ENCODE data around the gene NME2.
A peak's percentile ranks its signal among the peaks of the same experiment; 100 is the strongest.
"Not testable (repeated sequence)": the region's sequence is repeated elsewhere in the genome, so short reads cannot be mapped to it uniquely, and the experiment has no call there.

Gene NME2

DNA sequence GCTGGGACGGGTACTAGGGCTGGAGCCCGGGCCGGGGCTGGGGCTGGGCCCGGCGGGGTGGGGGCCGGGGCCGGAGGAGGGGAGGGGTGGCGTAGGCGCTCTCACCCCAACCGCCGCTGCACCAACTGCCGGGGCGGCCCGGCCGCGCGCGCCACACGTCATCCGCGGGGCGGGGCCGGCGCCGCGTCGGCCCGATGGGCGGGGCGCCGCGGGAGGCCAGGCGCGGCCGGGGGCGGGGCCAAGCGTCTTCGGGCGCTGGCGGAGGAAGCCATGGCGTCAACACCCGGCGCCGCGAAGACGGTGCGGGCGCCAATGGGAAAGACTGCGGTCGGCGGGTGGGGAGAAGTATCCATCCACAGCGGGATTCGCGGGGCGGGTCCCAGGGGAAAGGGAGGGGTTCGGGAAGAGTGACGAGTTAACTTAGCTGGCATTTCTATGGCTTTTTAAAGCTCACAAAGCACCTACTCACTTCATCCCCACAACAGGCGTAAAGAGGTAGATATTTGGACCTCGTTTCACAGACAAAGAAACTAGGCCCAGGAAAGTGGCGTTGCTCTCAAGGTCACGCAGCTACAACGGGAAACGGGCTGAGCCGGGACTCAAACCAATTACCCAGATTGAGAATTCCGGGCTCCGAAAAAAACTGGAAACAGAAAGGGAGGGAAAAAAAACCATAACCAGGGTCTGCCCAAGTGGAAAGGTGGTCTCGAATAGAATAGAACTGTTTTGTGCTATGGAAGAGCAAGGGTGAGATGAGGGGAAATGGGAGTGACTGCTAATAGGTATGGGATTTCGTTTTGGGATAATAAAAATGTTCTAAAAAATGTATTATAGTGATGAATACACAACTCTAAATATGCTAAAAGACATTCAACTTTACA is 45.2 kb upstream of the NME2 start, which contains the start of gene SPAG9:
Gene SPAG9, minus strand, starts transcription at position 130 of the 881 bp plus-strand sequence. CDS start 212 bp downstream, outside the sequence.
- ChIA-PET CTCF (interaction anchor here (0.5 to 4.3 kb wide), 8 partner anchors 11 to 120 kb away, joined by 3 to 21 read pairs (median 3); partner anchors contain the start of gene NME1), POLR2A (interaction anchor here (0.6 to 2.6 kb wide), 7 partner anchors 15 to 255 kb away, joined by 3 to 9 read pairs (median 3); partner anchors contain the start of genes NME1 and TOB1)
- peak; percentile 75 for DNase-seq (ENCODE audit: low read depth, low spot score)
- TF ChIP-seq, protein P1, sequence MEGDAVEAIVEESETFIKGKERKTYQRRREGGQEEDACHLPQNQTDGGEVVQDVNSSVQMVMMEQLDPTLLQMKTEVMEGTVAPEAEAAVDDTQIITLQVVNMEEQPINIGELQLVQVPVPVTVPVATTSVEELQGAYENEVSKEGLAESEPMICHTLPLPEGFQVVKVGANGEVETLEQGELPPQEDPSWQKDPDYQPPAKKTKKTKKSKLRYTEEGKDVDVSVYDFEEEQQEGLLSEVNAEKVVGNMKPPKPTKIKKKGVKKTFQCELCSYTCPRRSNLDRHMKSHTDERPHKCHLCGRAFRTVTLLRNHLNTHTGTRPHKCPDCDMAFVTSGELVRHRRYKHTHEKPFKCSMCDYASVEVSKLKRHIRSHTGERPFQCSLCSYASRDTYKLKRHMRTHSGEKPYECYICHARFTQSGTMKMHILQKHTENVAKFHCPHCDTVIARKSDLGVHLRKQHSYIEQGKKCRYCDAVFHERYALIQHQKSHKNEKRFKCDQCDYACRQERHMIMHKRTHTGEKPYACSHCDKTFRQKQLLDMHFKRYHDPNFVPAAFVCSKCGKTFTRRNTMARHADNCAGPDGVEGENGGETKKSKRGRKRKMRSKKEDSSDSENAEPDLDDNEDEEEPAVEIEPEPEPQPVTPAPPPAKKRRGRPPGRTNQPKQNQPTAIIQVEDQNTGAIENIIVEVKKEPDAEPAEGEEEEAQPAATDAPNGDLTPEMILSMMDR (IDR thresholded peaks at IDR 0.05; ENCODE audit: insufficient read depth, low read length, missing control alignments) = no peak
- peak within 1 kb of the TSS; percentile 96 for H3K4me3 ChIP-seq (ENCODE audit: low read depth, low read length)

DNA sequence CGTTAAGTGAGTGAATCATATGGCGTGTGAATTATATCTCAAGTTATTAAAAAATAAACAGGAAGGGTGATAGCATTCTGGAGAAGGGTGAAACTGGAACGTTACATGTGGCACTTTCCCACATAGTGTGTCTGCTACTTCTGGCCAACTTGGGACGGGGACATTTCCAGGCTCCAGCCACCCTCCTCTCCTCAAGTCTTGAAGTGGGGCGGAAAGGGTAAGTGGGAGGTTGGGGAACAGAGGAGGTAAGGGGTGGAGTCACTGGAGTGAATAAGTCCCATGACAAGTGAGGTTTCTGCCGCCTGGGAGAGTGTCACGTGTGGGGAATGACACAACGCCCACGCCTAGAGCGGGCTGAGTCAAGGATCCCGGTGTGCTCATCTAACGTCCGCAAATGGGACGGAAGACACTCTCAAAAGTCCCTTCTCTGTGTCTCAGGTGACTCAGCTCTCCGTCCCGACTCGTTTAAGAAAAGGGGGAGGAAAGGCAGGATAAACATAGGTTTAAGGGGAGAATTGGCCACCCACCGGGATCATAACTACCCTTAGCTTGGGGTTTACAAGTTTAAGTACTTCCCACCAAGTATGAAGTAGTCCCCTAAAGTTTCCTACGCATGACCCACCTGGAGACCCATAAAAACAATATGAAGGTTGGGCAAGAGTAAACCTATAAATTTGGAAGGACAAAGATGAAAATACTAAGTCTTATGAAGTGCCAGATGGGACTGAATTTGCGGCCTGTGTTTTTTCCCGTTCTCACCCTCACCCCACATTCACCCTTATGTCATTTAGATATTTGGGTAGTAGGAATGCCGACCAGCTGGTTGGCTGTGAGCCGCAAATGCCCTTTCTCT is 44.4 kb upstream of the NME2 start:
- CTCF ChIA-PET = interaction anchor here (0.7 to 4.3 kb wide), 3 partner anchors 32 to 121 kb away, joined by 3 to 21 read pairs (median 3); partner anchors contain the start of gene NME1

DNA sequence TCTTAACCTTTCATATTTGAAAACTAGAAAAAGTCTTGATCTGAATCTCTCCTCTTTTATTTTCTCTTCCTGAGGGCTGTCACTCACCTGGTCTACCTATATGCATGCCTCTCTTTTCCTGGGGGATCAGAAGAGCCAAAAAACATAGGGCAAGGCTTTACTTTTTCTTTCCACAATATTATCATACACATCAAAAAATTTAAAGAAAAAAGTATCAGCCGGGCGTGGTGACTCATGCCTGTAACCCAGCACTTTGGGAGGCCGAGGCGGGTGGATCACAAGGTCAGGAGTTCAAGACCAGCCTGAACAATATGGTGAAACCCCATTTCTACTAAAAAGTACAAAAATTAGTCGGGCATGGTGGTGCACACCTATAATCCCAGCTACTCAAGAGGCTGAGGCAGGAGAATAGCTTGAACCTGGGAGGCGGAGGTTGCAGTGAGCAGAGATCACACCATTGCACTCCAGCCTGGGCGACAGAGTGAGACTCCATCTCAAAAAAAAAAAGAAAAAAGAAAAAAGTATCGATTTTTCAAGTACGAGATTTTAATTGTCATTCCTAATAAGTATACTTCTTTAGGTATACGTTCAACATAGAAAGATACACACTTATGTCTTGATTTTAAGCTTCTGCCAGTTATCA is 43.6 kb upstream of the NME2 start:
- not testable (repeated sequence) for DNase-seq (ENCODE audit: low read depth, low spot score); H3K4me3 ChIP-seq (ENCODE audit: low read depth, low read length)
- POLR2A ChIA-PET = interaction anchor here (2.6 kb wide), 1 partner anchor 31 kb away, joined by 9 read pairs; the partner anchor contains the start of gene NME1
- CTCF ChIA-PET = interaction anchor here (0.7 to 4.3 kb wide), 2 partner anchors 31 to 122 kb away, joined by 3 to 21 read pairs; partner anchors contain the start of gene NME1

More for the DNA sequence above, 44.4 kb upstream of the NME2 start:
- DNase-seq (ENCODE audit: low read depth, low spot score) = peak; percentile 82
- peak overlapping the region; percentile 71 for H3K4me3 ChIP-seq (ENCODE audit: low read depth, low read length)
- TF ChIP-seq, protein P1 (IDR thresholded peaks at IDR 0.05; ENCODE audit: insufficient read depth, low read length, missing control alignments) = no peak
- POLR2A ChIA-PET = interaction anchor here (1.5 to 2.6 kb wide), 2 partner anchors 31 to 64 kb away, joined by 3 to 9 read pairs; partner anchors contain the start of gene NME1

DNA sequence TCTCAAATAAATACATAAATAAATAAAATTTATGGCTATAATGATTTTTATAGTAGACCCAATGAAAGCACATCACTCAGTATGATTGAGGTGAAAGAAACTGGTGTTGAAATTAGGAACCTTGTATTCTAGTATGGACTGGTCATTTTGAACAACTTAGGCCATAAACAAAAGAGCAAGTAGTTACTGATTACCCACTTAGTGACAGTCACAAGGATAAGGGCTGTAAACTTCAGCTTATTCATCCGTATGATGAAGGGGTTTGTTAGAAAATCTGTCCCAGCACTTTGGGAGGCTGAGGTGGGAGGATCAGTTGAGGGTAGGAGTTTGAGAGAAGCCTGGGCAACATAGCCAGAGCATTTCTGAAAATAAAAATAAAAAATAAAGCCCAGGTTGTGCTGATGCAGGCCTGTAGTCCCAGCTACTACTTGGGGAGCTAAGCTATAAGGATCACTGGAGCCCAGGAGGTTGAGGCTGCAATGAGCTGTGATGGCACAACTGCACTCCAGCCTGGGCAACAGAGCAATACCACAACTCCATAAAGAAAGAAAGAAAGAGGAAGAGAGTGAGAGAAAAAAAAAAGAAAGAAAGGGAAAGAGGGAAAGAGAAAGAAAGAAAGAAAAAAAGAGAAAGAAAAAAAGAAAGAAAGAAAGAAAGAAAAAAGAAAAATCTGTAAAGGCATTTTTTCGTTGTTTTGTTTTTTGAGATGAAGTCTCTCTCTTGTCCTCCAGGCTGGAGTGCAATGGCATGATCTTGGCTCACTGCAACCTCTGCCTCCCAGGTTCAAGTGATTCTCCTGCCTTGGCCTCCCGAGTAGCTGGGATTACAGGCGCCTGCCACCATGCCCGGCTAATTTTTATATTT is 41.3 kb upstream of the NME2 start:
- ChIA-PET POLR2A (no interaction called here), CTCF (interaction anchor here (0.7 kb wide), 1 partner anchor 123 kb away, joined by 3 read pairs; no protein-coding TSS in a partner anchor)
- DNase-seq (ENCODE audit: low read depth, low spot score) = no peak
- H3K4me3 ChIP-seq (ENCODE audit: low read depth, low read length) = no peak overlapping the region
- TF ChIP-seq, protein P1 (IDR thresholded peaks at IDR 0.05; ENCODE audit: insufficient read depth, low read length, missing control alignments) = no peak

DNA sequence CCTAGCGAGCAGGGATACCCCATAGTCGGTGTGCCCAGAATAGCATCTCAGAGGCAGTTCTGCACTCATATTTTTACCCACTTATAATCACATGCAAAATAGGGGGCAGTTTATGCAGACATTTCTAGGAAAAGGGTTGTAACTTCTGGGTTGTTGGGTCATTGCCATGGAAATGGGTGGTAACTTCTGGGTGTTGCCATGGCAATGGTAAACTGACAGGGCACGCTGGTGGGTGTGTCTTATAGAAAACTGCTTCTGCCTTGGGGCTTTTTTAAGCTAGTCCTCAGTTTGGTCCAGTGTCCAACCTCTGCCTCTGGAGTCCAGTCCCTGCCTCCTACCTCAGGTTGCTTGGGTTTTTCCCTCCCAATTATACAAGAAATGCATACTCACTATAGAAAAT is 38.1 kb upstream of the NME2 start:
- POLR2A ChIA-PET = interaction anchor here (0.7 kb wide), 1 partner anchor 27 kb away, joined by 4 read pairs; no protein-coding TSS in a partner anchor
- no peak for DNase-seq (ENCODE audit: low read depth, low spot score)
- H3K4me3 ChIP-seq (ENCODE audit: low read depth, low read length) = no peak overlapping the region
- CTCF ChIA-PET = no interaction called here
- TF ChIP-seq, protein P1 (IDR thresholded peaks at IDR 0.05; ENCODE audit: insufficient read depth, low read length, missing control alignments) = no peak
